Right lobe of liver (tissue), 6 donors: ENCODE data around the gene KIF13A. TPM values are rescaled to one million over a fixed set of nuclear protein-coding genes. Genes with fewer than 3 reads are reported as not detected.
A peak's percentile ranks its signal among the peaks of the same experiment; 100 is the strongest.
"Not testable (repeated sequence)": the region's sequence is repeated elsewhere in the genome, so short reads cannot be mapped to it uniquely, and the experiment has no call there.

ENCODE experiments used
- ATAC-seq, 4 donors: fragments of 200-7000 bp; cut with Tn5 transposase; one replicate each; pipeline ENCODE4 v1.9.1; 2020; ENCODE audit warnings: mild to moderate bottlenecking in 4 of 4, moderate library complexity in 4 of 4
- DNase-seq, 3 donors: peaks; one replicate each; pipeline ENCODE4 v3.0.0-alpha.2; 2020
- H3K27ac ChIP-seq, 3 donors: fragments of 200-600 bp; one replicate each; pipeline ENCODE4 v1.8.0; 2022
- H3K27me3 ChIP-seq, 2 donors: fragments of 200-600 bp; one replicate each; pipeline ENCODE4 v1.8.0; 2022
- H3K36me3 ChIP-seq, 4 donors: fragments of 200-600 bp; sonication (generic) in 1 of 4; one replicate each; pipeline versions ENCODE4 v1.5.1 to v1.8.0; 2017 to 2022; ENCODE audit warnings: control low read depth in 1 of 4
- H3K4me1 ChIP-seq, 4 donors: fragments of 200-600 bp; sonication (generic) in 1 of 4; one replicate each; pipeline versions ENCODE4 v1.5.1 to v1.8.0; 2017 to 2022; ENCODE audit warnings: control low read depth in 1 of 4
- H3K4me3 ChIP-seq, 3 donors: fragments of 200-600 bp; one replicate each; pipeline ENCODE4 v1.8.0; 2022
- H3K9me3 ChIP-seq, 4 donors: fragments of 200-600 bp; sonication (generic) in 1 of 4; one replicate each; pipeline versions ENCODE4 v1.5.1 to v1.8.0; 2017 to 2022; ENCODE audit warnings: control low read depth in 1 of 4
- CTCF ChIP-seq, 4 donors: fragments of 200-600 bp in 3 of 4; fragments of 450-650 bp in 1 of 4; IDR thresholded peaks; one replicate each; pipeline versions ENCODE4 v1.5.1 to v1.8.0; 2016 to 2022; ENCODE audit warnings: antibody characterized with exemption in 4 of 4, mild to moderate bottlenecking in 2 of 4
- POLR2A ChIP-seq: fragments of 450-650 bp; IDR thresholded peaks from one replicate; pipeline ENCODE4 v1.6.1; 2017; ENCODE audit warnings: antibody characterized with exemption, mild to moderate bottlenecking
- WGBS: methylation state at CpG from one replicate; pipeline ENCODE4 v1.1.6; 2018; ENCODE audit warnings: low coverage, low lambda C conversion rate; ENCODE audit not compliant: insufficient coverage; ENCODE audit errors: missing lambda C conversion rate; 5-methylcytosine and 5-hydroxymethylcytosine counted together
- intact Hi-C, 2 donors: fragments of 100-400 bp; cut with DNase I; formaldehyde crosslinking; loops; one replicate each; pipeline versions ENCODE4 v1.11.2 to v1.14.1; 2022
- total RNA-seq, 6 experiments: library from RNA; depleted of rRNA in 2 of 6; stranded (reverse); fragments of >200 nt in 2 of 6; fragmentation: NEBNext Ultra II Directional in 3 of 6; extraction: Animal tissue kit (Norgen Biotek cat#: 25700) in 3 of 6; gene quantifications; one replicate each; pipeline versions ENCODE4 v1.1.0 to v1.2.4, GENCODE V29; 2016 to 2023
- donor health status: DM: no; HTN: yes; CAD: no.
- donor health status: DM: no; HTN: no; CAD: no.
- donor health status: DM: no; HTN: no; CAD: no.
- donor health status: DM: no; HTN: yes; CAD: no.
- donor health status: DM: no; HTN: yes; CAD: no.

KIF13A gene
- total RNA-seq, 6 experiments from 2014 or later: 17.7 to 19.4 (median 18.4) TPM

- DNase-seq (no peak), ATAC-seq (no peak)
- no peak overlapping the region for H3K27ac ChIP-seq
- H3K27me3 ChIP-seq: no peaks in the 10 kb centered on the region
- H3K4me3 ChIP-seq: no peak overlapping the region
- H3K4me1 ChIP-seq: no peaks in the 10 kb centered on the region
- intact Hi-C loops: no loop called here
- no peaks in the 10 kb centered on the region for H3K36me3 ChIP-seq
- 100% methylated on average over 6 of the region's 6 CpGs for WGBS
- H3K9me3 ChIP-seq: peaks cover 0 to 5% (median 0%) of the 10 kb centered on the region in 4 donors
- no peak for TF ChIP-seq CTCF (IDR thresholded peaks at IDR 0.05)
- no peak for TF ChIP-seq POLR2A
These were observed 93.2 kb downstream of the KIF13A start for GRCh38 chr6:17894191-17894590.

GRCh38 chr6:17892097-17892686 lies 95.2 kb downstream of the KIF13A start:
- Histone ChIP-seq H3K4me3 (no peak overlapping the region), H3K27ac (no peak overlapping the region), H3K9me3 (peaks cover 0 to 5% (median 0%) of the 10 kb centered on the region in 4 donors), H3K36me3 (no peaks in the 10 kb centered on the region), H3K4me1 (no peaks in the 10 kb centered on the region), H3K27me3 (no peaks in the 10 kb centered on the region)
- ATAC-seq (peak in 1 of 4 donors; percentile 18), DNase-seq (no peak)
- 80% methylated on average over 3 of the region's 3 CpGs for WGBS
- no peak for TF ChIP-seq CTCF (IDR thresholded peaks at IDR 0.05)
- TF ChIP-seq POLR2A: no peak
- intact Hi-C loops: no loop called here

DNA sequence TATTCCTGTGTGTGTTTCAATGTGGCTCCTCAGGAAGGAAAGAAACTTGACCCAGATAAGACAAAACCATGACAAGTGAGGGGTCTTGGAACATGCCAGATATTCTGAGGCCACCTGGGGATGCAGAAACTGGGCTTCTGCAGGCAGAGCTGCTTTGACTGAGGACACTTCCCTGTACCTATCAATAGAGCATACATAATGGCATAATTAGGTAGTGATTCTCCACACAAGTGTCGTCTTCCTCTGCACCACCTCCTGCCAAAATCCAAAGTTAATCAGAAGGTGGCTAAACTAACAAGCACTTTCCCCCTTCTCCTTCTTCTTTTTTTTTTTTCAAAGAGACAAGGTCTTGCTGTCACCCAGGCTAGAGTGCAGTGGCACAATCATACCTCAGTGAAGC lies 97.1 kb downstream of the KIF13A start:
- Histone ChIP-seq H3K4me1 (no peaks in the 10 kb centered on the region), H3K9me3 (peaks cover 0 to 5% (median 0%) of the 10 kb centered on the region in 4 donors), H3K27me3 (no peaks in the 10 kb centered on the region), H3K27ac (no peak overlapping the region), H3K4me3 (no peak overlapping the region), H3K36me3 (no peaks in the 10 kb centered on the region)
- no CpG with 5 or more reads among the region's 1 CpG for WGBS
- TF ChIP-seq CTCF (IDR thresholded peaks at IDR 0.05): no peak
- no peak for TF ChIP-seq POLR2A
- DNase-seq (no peak), ATAC-seq (no peak)
- intact Hi-C loops: no loop called here

DNA sequence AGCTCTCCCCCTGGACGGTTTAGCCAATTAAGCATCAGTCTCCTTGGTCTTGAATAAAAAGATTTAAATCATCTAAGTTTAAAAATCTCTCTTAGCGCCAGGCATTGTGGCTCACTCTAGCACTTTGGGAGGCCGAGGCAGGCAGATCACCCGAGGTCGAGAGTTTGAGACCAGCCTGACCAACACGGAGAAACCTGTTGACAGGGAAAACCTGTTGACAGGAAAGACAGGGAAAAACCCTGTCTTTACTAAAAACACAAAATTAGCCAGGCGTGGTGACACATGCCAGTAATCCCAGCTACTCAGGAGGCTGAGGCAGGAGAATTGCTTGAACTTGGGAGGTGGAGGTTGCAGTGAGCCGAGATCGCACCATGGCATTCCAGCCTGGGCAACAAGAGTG lies 97.7 kb downstream of the KIF13A start:
- H3K27me3 ChIP-seq, H3K9me3 ChIP-seq, intact Hi-C loops, H3K4me3 ChIP-seq, H3K36me3 ChIP-seq, H3K4me1 ChIP-seq, DNase-seq, ATAC-seq, H3K27ac ChIP-seq: not testable (repeated sequence)
- 82% methylated on average over 6 of the region's 9 CpGs for WGBS

DNA sequence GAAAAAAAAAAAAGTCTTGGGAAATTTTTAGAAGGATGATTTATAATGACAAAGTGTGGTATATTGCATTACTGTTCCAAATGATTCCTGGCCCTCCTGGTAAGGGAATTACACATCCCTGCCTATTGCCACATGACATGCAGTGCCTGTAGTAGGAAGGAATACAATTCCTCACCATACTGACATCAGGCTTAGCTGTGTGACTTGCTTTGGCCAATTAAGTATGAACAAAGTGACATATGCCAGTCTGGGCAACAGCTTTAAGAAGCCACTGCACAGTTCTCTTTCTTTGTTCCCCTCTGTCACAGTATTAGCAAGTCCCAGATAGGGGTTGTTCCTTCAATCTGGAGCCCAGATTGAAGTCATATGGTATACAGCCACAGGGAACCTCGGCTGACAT lies 100.5 kb downstream of the KIF13A start:
- no peaks in the 10 kb centered on the region for H3K4me1 ChIP-seq
- no peaks in the 10 kb centered on the region for H3K36me3 ChIP-seq
- no CpG with 5 or more reads among the region's 1 CpG for WGBS
- intact Hi-C loops: no loop called here
- DNase-seq (no peak), ATAC-seq (peak in 3 of 4 donors; percentile 34 to 51 (median 44))
- no peak overlapping the region for H3K4me3 ChIP-seq
- H3K27me3 ChIP-seq: no peaks in the 10 kb centered on the region
- TF ChIP-seq CTCF (IDR thresholded peaks at IDR 0.05) (no peak), POLR2A (no peak)
- H3K27ac ChIP-seq: no peak overlapping the region
- H3K9me3 ChIP-seq: no peaks in the 10 kb centered on the region
